Fibroblast of peridontal ligament (primary cell): ENCODE results near the gene ZNF189.
A peak's percentile ranks its signal among the peaks of the same experiment; 100 is the strongest.
"Not testable (repeated sequence)": the region's sequence is repeated elsewhere in the genome, so short reads cannot be mapped to it uniquely, and the experiment has no call there.

Experiments
- DNase-seq: peaks from one replicate; pipeline ENCODE4 v3.0.0-alpha.2; 2010; ENCODE audit errors: extremely low read depth

Gene ZNF189

DNA sequence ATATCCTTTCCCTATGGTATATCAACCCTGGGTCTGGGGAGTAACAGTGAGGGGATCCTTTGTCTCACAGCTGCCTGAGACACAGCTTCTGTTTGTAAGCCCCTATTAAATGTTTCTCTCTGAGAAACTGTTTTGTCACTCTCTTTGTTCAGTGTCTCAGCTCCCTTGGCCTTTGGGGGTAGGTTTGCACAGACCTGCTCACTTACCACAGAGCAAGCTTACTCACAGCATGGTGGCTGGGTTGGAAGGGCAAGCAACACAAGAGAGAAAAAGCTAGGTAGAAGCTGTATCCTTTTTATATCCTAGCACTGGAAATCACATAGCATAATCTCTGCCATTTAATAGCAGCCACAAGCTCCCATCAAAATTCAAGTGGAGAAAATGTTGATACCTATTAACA lies 18.4 kb upstream of the ZNF189 start:
- DNase-seq, result no peak

GRCh38 chr9:101381118-101381517 lies 17.5 kb upstream of the ZNF189 start:
- no peak for DNase-seq

- DNase-seq, result no peak
These were observed 16.8 kb upstream of the ZNF189 start for GRCh38 chr9:101381833-101382342.

GRCh38 chr9:101383361-101383760 lies 15.3 kb upstream of the ZNF189 start:
- no peak for DNase-seq

- not testable (repeated sequence) for DNase-seq
These were observed 13.6 kb upstream of the ZNF189 start, which contains the start of gene BAAT for GRCh38 chr9:101384873-101385536. Gene BAAT (minus strand): TSS chr9:101385006. CDS start chr9:101371404, 13,602 bp downstream.

DNA sequence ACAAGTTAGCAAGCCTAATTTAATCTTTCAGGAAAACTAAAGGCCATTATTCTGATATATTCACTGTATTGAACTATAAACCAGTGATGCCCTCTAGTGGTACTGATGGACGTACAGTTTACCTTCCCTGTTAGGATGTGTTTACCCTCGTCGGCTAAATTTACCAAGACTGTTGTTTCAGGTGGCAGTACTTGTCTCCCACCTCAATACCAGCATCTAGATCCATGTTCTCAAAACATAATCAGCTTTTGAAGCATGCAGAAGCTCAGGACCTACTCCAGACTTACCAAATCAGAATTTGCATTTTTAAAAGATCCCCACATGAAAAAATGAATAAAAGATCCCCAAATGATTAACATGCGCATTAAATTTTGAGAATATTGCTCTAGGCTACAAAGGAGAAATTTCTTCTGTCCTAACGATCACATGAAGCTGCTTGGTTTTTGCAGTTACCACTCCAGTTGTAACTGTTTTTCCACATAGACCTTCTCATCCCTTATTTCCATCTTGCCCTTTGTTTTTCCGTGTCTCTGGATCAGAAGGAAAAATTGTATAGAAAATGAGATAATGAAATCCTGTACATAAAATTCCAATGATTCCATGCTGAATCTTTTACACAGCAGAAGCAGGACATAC lies 10.7 kb upstream of the ZNF189 start:
- DNase-seq, result peak; percentile 39

GRCh38 chr9:101388507-101388993 lies 10.1 kb upstream of the ZNF189 start:
- no peak for DNase-seq

DNA sequence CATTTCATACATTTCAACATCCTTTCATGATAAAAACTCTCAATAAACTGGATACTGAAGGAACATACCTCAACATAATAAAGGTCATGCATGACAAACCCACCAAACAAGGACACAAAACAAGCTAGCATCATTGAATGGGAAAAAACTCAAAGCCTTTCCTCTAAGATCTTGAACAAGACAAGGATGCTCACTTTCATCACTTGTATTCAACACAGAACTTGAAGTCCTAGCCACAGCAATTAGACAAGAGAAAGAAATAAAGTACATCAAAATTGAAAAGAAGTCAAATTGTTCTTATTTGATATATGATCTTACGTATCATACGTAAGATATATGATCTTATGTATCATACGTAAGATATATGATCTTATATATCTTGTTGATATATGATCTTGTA lies 5.5 kb upstream of the ZNF189 start:
- DNase-seq, result no peak

- DNase-seq, result no peak
These were observed 4.0 kb upstream of the ZNF189 start for GRCh38 chr9:101394687-101395086.

DNA sequence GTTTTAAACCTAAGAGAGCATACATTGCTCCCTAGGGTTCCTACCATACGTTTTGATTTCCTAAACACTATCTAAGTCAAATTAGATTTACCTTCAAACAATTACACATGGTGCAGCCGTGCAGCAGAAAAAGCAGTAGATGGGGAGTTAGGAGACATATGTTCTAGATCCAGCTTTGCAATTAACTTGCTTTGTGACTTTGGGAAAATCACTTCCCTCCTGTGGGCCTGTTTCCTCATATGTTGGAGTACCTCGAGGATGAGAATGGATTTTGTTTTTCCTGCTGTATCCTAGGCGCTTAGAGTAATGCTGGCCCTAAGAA lies 944 bp upstream of the ZNF189 start:
- no peak for DNase-seq

DNA sequence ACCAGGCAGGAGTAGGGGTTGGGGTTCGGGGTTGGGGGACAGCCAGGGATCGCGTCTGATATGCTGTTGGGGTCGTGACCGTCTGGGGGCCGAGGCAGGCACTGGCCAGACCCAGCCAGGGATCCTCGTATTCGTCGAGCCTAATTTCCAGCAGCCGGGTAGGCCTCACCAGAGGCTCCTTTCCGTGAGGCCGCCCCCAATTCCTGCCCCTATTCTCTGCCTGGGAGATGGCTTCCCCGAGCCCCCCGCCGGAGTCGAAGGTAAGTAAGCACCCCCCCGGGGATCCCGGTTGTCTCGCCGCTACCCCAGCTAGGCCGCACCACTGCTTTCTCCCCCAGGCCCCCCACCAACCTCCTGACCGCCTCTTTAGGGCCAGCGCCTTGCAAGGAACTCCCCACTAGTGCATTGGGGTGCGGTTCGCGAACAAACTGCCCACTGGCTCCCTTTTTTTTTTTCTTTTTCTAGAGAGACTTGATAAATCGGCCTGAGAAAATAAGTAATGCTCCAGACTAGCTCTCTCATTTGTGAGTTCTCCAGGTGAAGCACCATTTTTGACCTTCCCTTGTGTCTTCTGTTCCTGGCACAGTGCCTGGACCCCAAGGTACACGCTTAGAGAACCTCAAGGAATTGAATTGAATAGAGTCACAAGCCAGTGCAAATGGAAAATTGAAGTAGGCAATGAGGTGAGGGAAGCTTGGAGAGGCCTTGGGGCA lies 435 bp downstream of the ZNF189 start:
- no peak for DNase-seq

DNA sequence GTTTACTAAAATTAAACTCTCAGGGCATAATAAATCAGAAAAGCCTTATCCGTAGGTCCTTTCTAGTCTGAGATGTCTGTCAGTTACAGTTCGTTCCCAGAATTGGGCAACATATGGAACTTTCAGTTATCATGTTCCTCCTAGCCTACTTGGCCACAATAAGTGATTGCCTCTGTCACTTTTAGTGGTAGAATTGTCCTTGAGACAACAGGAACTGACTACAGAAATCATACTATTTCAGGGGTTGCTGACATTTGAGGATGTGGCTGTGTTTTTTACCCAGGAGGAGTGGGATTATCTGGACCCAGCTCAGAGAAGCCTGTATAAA lies 956 bp downstream of the ZNF189 start:
- DNase-seq, result peak; percentile 11

GRCh38 chr9:101400120-101400519 lies 1.5 kb downstream of the ZNF189 start:
- DNase-seq, result no peak

- DNase-seq, result no peak
These were observed 5.0 kb downstream of the ZNF189 start for GRCh38 chr9:101403516-101404285.

DNA sequence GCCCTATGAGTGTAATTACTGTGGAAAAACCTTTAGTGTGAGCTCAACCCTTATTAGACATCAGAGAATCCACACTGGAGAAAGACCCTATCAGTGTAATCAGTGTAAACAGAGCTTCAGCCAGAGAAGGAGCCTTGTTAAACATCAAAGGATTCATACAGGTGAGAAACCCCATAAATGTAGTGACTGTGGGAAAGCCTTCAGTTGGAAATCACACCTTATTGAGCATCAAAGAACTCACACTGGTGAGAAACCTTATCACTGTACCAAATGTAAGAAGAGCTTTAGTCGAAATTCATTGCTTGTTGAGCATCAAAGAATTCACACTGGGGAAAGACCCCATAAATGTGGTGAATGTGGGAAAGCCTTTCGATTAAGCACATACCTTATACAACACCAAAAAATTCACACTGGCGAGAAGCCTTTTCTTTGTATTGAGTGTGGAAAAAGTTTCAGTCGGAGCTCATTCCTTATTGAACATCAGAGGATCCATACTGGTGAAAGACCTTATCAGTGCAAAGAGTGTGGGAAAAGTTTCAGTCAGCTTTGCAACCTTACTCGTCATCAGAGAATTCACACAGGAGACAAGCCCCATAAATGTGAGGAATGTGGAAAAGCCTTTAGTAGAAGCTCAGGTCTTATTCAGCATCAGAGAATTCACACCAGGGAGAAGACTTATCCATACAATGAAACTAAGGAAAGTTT lies 9.9 kb downstream of the ZNF189 start:
- no peak for DNase-seq

DNA sequence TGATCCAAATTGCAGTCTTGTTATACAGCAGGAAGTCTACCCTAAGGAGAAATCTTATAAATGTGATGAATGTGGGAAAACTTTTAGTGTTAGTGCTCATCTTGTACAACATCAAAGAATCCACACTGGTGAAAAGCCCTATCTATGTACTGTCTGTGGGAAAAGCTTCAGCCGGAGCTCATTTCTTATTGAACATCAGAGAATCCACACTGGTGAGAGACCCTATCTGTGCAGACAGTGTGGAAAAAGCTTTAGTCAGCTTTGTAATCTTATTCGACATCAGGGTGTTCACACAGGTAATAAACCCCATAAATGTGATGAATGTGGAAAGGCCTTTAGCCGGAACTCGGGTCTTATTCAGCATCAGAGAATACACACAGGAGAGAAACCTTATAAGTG lies 10.4 kb downstream of the ZNF189 start:
- no peak for DNase-seq

- no peak for DNase-seq
These were observed 16.2 kb downstream of the ZNF189 start for GRCh38 chr9:101414839-101415238.

- DNase-seq, result no peak
These were observed 16.9 kb downstream of the ZNF189 start for GRCh38 chr9:101415578-101415977.

GRCh38 chr9:101417389-101417788 lies 18.7 kb downstream of the ZNF189 start:
- DNase-seq, result no peak

DNA sequence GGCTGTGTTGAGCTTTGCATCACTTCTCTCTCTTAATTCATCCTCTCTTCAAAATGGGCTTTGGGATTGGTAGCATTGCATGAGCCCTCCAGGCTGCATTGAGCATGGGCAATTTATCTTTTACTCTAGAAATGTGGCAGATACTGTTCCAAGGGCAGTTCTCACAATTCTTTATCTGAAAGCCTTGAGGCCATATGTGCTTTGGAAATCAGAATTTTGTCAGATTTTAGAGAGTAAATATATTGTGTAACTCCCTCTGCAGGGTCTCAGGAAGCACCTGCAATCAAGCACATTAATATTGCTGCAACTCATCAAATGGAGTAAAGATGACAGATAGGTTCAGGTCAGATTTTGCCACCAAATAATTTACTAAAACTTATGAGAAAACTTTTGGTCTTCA lies 19.3 kb downstream of the ZNF189 start:
- DNase-seq, result no peak
